ENCODE data around the gene DCD. TPM values are rescaled to one million over a fixed set of nuclear protein-coding genes. Genes with fewer than 3 reads are reported as not detected.

The DCD gene
- total RNA-seq, 1 donor from 2014 or later, result not detected

DNA sequence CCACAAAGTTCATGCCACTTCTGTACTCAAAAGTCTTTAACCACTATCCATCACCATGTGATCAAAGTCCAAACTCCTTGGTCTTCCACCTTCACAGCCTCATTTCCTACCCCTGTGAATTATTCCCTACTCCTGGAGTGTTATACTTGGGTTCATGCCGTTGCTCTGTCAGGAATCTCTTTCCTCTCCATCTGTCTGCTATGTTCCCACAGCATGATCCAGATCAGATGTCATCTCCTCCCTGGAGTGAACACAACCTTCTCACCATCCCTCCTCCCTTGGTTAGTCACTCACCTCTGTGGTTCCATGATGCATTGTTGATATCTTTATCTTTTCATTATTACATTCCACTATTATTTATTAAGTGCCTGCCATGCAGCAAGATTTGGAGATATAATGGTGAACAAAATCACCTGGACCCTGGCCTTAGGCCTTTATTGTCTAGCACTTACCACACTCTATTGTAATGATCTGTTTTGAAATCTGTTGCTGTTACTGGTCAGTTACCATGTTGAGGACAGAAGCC, 35.9 kb downstream of the DCD start:
- DNase-seq (ENCODE audit: low read depth), result no peak
- Histone ChIP-seq H3K27me3 (ENCODE audit: control insufficient read depth, insufficient read depth, low read length) (peaks cover 8% of the 10 kb centered on the region), H3K36me3 (ENCODE audit: control insufficient read depth, insufficient read depth, low read length) (no peaks in the 10 kb centered on the region), H3K4me3 (ENCODE audit: low read depth, low read length) (no peak overlapping the region)
- TF ChIP-seq, protein P1, sequence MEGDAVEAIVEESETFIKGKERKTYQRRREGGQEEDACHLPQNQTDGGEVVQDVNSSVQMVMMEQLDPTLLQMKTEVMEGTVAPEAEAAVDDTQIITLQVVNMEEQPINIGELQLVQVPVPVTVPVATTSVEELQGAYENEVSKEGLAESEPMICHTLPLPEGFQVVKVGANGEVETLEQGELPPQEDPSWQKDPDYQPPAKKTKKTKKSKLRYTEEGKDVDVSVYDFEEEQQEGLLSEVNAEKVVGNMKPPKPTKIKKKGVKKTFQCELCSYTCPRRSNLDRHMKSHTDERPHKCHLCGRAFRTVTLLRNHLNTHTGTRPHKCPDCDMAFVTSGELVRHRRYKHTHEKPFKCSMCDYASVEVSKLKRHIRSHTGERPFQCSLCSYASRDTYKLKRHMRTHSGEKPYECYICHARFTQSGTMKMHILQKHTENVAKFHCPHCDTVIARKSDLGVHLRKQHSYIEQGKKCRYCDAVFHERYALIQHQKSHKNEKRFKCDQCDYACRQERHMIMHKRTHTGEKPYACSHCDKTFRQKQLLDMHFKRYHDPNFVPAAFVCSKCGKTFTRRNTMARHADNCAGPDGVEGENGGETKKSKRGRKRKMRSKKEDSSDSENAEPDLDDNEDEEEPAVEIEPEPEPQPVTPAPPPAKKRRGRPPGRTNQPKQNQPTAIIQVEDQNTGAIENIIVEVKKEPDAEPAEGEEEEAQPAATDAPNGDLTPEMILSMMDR (IDR thresholded peaks at IDR 0.05; ENCODE audit: insufficient read depth, low read length, poor library complexity, severe bottlenecking), result no peak

DNA sequence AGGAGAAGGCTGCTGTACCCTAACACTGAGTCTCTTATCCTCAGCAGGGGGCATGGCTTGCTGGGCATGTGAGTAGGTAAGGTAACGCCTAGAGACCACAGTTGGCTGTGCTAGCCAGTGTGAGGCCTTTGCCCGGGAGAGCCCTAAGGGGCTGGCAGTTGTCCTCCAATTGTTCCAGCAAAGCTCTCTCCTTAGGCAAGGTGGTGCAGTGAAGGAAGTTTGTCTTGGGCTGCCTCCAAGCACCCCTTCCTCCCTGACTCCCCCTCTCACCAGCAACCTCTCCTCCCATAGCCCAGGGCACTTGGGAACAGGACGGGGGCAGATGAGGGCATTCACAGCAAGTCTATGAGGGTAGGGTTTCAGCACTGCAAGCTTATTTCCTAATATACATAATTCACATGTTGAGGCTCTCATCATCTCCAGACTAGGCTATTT, 36.4 kb downstream of the DCD start:
- Histone ChIP-seq H3K4me3 (ENCODE audit: low read depth, low read length) (no peak overlapping the region), H3K36me3 (ENCODE audit: control insufficient read depth, insufficient read depth, low read length) (no peaks in the 10 kb centered on the region), H3K27me3 (ENCODE audit: control insufficient read depth, insufficient read depth, low read length) (peaks cover 8% of the 10 kb centered on the region)
- DNase-seq (ENCODE audit: low read depth), result no peak
- TF ChIP-seq, protein P1 (IDR thresholded peaks at IDR 0.05; ENCODE audit: insufficient read depth, low read length, poor library complexity, severe bottlenecking), result no peak

GRCh38 chr12:54608769-54609168, 39.4 kb downstream of the DCD start:
- no peak for DNase-seq (ENCODE audit: low read depth)
- no peak overlapping the region for H3K4me3 ChIP-seq (ENCODE audit: low read depth, low read length)
- H3K27me3 ChIP-seq (ENCODE audit: control insufficient read depth, insufficient read depth, low read length), result peaks cover 8% of the 10 kb centered on the region
- TF ChIP-seq, protein P1 (IDR thresholded peaks at IDR 0.05; ENCODE audit: insufficient read depth, low read length, poor library complexity, severe bottlenecking), result no peak
- H3K36me3 ChIP-seq (ENCODE audit: control insufficient read depth, insufficient read depth, low read length), result no peaks in the 10 kb centered on the region

DNA sequence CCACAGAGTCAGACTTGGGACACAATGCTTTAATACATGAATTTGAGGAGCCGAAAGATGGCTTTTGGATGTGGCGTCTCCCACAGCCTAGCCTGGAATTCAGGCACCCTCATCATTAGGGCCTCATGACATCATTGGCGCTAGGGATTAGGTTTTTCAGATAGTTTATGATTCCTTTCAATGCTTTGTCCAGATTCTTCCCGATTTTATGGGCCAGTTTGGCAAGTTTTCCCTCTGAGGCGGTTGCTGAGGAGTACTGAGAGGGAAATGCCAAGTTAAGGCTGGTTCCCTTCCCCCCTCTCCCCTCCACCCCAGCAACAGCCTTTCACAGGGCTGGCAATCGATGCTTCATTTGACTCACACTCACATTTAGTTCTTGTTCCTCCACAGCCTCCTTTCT, 40.0 kb downstream of the DCD start:
- no peak overlapping the region for H3K4me3 ChIP-seq (ENCODE audit: low read depth, low read length)
- peaks cover 8% of the 10 kb centered on the region for H3K27me3 ChIP-seq (ENCODE audit: control insufficient read depth, insufficient read depth, low read length)
- DNase-seq (ENCODE audit: low read depth), result no peak
- H3K36me3 ChIP-seq (ENCODE audit: control insufficient read depth, insufficient read depth, low read length), result no peaks in the 10 kb centered on the region
- TF ChIP-seq, protein P1 (IDR thresholded peaks at IDR 0.05; ENCODE audit: insufficient read depth, low read length, poor library complexity, severe bottlenecking), result no peak

GRCh38 chr12:54606556-54606955, 41.6 kb downstream of the DCD start:
- no peak overlapping the region for H3K4me3 ChIP-seq (ENCODE audit: low read depth, low read length)
- H3K27me3 ChIP-seq (ENCODE audit: control insufficient read depth, insufficient read depth, low read length), result peaks cover 8% of the 10 kb centered on the region
- H3K36me3 ChIP-seq (ENCODE audit: control insufficient read depth, insufficient read depth, low read length), result no peaks in the 10 kb centered on the region
- DNase-seq (ENCODE audit: low read depth), result no peak
- TF ChIP-seq, protein P1 (IDR thresholded peaks at IDR 0.05; ENCODE audit: insufficient read depth, low read length, poor library complexity, severe bottlenecking), result no peak
